HL-60/S4 treated with phorbol 12-myristate 13-acetate at 8.2 ng/mL for 4 days and 3 days (cell line): ENCODE results near the gene PRR29.
"Not testable (repeated sequence)": the region's sequence is repeated elsewhere in the genome, so short reads cannot be mapped to it uniquely, and the experiment has no call there.

Experiments
- in situ Hi-C: fragments of 300-500 bp; cut with MboI; formaldehyde crosslinking; loops from 2 replicates; pipeline ENCODE4 v1.15.0; 2022; ENCODE audit warnings: low sequenced_read_pairs

The PRR29 gene

GRCh38 chr17:63995626-63996025 lies 2.5 kb upstream of the PRR29 start:
- in situ Hi-C loops = no loop called here

GRCh38 chr17:63996430-63997182 lies 1.5 kb upstream of the PRR29 start:
- in situ Hi-C loops = no loop called here

GRCh38 chr17:63997341-63998048 lies 656 bp upstream of the PRR29 start:
- in situ Hi-C loops = no loop called here

- in situ Hi-C loops = no loop called here
Observed at GRCh38 chr17:63998721-63999679, 849 bp downstream of the PRR29 start.

GRCh38 chr17:63999680-64000531 lies 1.8 kb downstream of the PRR29 start:
- in situ Hi-C loops = no loop called here

GRCh38 chr17:64001091-64001579 lies 3.0 kb downstream of the PRR29 start:
- in situ Hi-C loops = no loop called here

- in situ Hi-C loops = no loop called here
Observed at GRCh38 chr17:64001763-64002529, 3.8 kb downstream of the PRR29 start.

GRCh38 chr17:64002658-64003525 lies 4.7 kb downstream of the PRR29 start:
- in situ Hi-C loops = no loop called here

GRCh38 chr17:64003526-64004121 lies 5.5 kb downstream of the PRR29 start:
- in situ Hi-C loops = no loop called here

GRCh38 chr17:64004218-64004770 lies 6.1 kb downstream of the PRR29 start:
- in situ Hi-C loops = no loop called here

GRCh38 chr17:64004903-64005733 lies 7.0 kb downstream of the PRR29 start:
- in situ Hi-C loops = no loop called here

- in situ Hi-C loops = no loop called here
Observed at GRCh38 chr17:64005734-64006167, 7.6 kb downstream of the PRR29 start.

- in situ Hi-C loops = no loop called here
Observed at GRCh38 chr17:64006361-64007088, 8.4 kb downstream of the PRR29 start.

- in situ Hi-C loops = not testable (repeated sequence)
Observed at GRCh38 chr17:64007089-64007837, 9.1 kb downstream of the PRR29 start.

GRCh38 chr17:64007838-64008282 lies 9.7 kb downstream of the PRR29 start:
- in situ Hi-C loops = no loop called here
